H9 (cell line): ENCODE results near the gene PARD3. TPM values are rescaled to one million over a fixed set of nuclear protein-coding genes. Genes with fewer than 3 reads are reported as not detected.

Experiments used
- DNase-seq: peaks from one replicate; pipeline ENCODE4 v3.0.0-alpha.2; 2017
- H2AFZ ChIP-seq: one replicate; pipeline ENCODE4 v1.6.1; 2013; ENCODE audit warnings: mild to moderate bottlenecking, low read length, control low read depth, moderate library complexity
- H2AK5ac ChIP-seq: 2 replicates; pipeline ENCODE4 v1.6.1; 2013; ENCODE audit warnings: low read length, control low read depth, mixed read lengths; ENCODE audit not compliant: insufficient read length
- H2BK120ac ChIP-seq: one replicate; pipeline ENCODE4 v1.6.1; 2013; ENCODE audit warnings: low read depth, mild to moderate bottlenecking, low read length, control low read depth, inconsistent platforms; ENCODE audit not compliant: poor library complexity, severe bottlenecking
- H2BK12ac ChIP-seq: 2 replicates; pipeline ENCODE4 v1.6.1; 2013; ENCODE audit warnings: low read length, control low read depth, mixed read lengths, low read depth; ENCODE audit not compliant: insufficient read length
- H2BK15ac ChIP-seq: 2 replicates; pipeline ENCODE4 v1.6.1; 2013; ENCODE audit warnings: low read depth, low read length, control low read depth
- H2BK20ac ChIP-seq: one replicate; pipeline ENCODE4 v1.6.1; 2013; ENCODE audit warnings: low read depth, mild to moderate bottlenecking, low read length, control low read depth, inconsistent platforms; ENCODE audit not compliant: poor library complexity, severe bottlenecking
- H2BK5ac ChIP-seq: 2 replicates; pipeline ENCODE4 v1.6.1; 2013; ENCODE audit warnings: low read length, control low read depth, mixed read lengths; ENCODE audit not compliant: insufficient read length
- H3K14ac ChIP-seq: 2 replicates; pipeline ENCODE4 v1.6.1; 2013; ENCODE audit warnings: low read length, control low read depth; ENCODE audit not compliant: insufficient read depth
- H3K18ac ChIP-seq: 2 replicates; pipeline ENCODE4 v1.6.1; 2013; ENCODE audit warnings: low read depth, mild to moderate bottlenecking, mixed read lengths, low read length, control low read depth; ENCODE audit not compliant: insufficient read length
- H3K23ac ChIP-seq: 2 replicates; pipeline ENCODE4 v1.6.1; 2013; ENCODE audit warnings: low read length, control low read depth, mixed read lengths, low read depth; ENCODE audit not compliant: insufficient read length
- H3K23me2 ChIP-seq: 2 replicates; pipeline ENCODE4 v1.6.1; 2013; ENCODE audit warnings: low read depth, mild to moderate bottlenecking, mixed read lengths, low read length, control low read depth; ENCODE audit not compliant: insufficient read length, poor library complexity, severe bottlenecking
- H3K27ac ChIP-seq: 2 replicates; pipeline ENCODE4 v1.5.1; 2013; ENCODE audit warnings: low read length, control low read depth, mixed read lengths, low read depth; ENCODE audit not compliant: insufficient read length
- H3K27me3 ChIP-seq: 2 replicates; pipeline ENCODE4 v1.6.1; 2013; ENCODE audit warnings: low read length, control low read depth, inconsistent platforms; ENCODE audit not compliant: insufficient read depth
- H3K4ac ChIP-seq: 2 replicates; pipeline ENCODE4 v1.6.1; 2013; ENCODE audit warnings: low read depth, mild to moderate bottlenecking, control low read depth, inconsistent platforms, low read length, moderate library complexity
- H3K4me1 ChIP-seq: 2 replicates; pipeline ENCODE4 v1.6.1; 2013; ENCODE audit warnings: low read length, control low read depth, inconsistent platforms; ENCODE audit not compliant: insufficient read depth
- H3K4me2 ChIP-seq: 2 replicates; pipeline ENCODE4 v1.6.1; 2013; ENCODE audit warnings: low read length, control low read depth, mixed read lengths; ENCODE audit not compliant: insufficient read length, insufficient read depth
- H3K56ac ChIP-seq: 2 replicates; pipeline ENCODE4 v1.6.1; 2013; ENCODE audit warnings: low read depth, mild to moderate bottlenecking, mixed read lengths, low read length, control low read depth; ENCODE audit not compliant: insufficient read length
- H3K79me1 ChIP-seq: 2 replicates; pipeline ENCODE4 v1.6.1; 2013; ENCODE audit warnings: low read depth, mild to moderate bottlenecking, moderate library complexity, low read length, control low read depth, inconsistent platforms; ENCODE audit not compliant: insufficient read depth, poor library complexity, severe bottlenecking
- H3K79me2 ChIP-seq: 2 replicates; pipeline ENCODE4 v1.6.1; 2013; ENCODE audit warnings: low read length, control low read depth, inconsistent platforms; ENCODE audit not compliant: insufficient read depth
- H3K9ac ChIP-seq: 2 replicates; pipeline ENCODE4 v1.6.1; 2013; ENCODE audit warnings: low read length, control low read depth, mixed read lengths; ENCODE audit not compliant: insufficient read length; ENCODE audit errors: extremely low read depth
- H3K9me3 ChIP-seq: one replicate; pipeline ENCODE4 v1.6.1; 2013; ENCODE audit warnings: low read depth, low read length, inconsistent platforms; ENCODE audit not compliant: control insufficient read depth
- H3T11ph ChIP-seq: one replicate; pipeline ENCODE4 v1.6.1; 2013; ENCODE audit warnings: mild to moderate bottlenecking, low read length, control low read depth, inconsistent platforms
- H4K20me1 ChIP-seq: one replicate; pipeline ENCODE4 v1.6.1; 2013; ENCODE audit not compliant: control insufficient read depth, insufficient read length, insufficient read depth
- H4K5ac ChIP-seq: 2 replicates; pipeline ENCODE4 v1.6.1; 2013; ENCODE audit warnings: low read depth, mild to moderate bottlenecking, mixed read lengths, low read length, control low read depth; ENCODE audit not compliant: insufficient read length
- H4K8ac ChIP-seq: replicated peaks from 2 replicates; pipeline ENCODE4 v1.6.1; 2013; ENCODE audit warnings: low read length, control low read depth, mixed read lengths, low read depth; ENCODE audit not compliant: insufficient read length
- H4K91ac ChIP-seq: 2 replicates; pipeline ENCODE4 v1.6.1; 2013; ENCODE audit warnings: low read depth, mild to moderate bottlenecking, moderate library complexity, mixed read lengths, low read length, control low read depth; ENCODE audit not compliant: insufficient read length
- H3K27ac Mint-ChIP-seq, 3 experiments: 2 replicates in 2 of 3; 3 replicates in 1 of 3; pipeline ENCODE4 v1.8.0; 2020 to 2021; ENCODE audit warnings: mixed read lengths in 3 of 3, mild to moderate bottlenecking in 1 of 3, moderate library complexity in 1 of 3
- H3K27me3 Mint-ChIP-seq: 2 replicates; pipeline ENCODE4 v1.8.0; 2021; ENCODE audit warnings: low read depth, mild to moderate bottlenecking, moderate library complexity, mixed read lengths
- H3K36me3 Mint-ChIP-seq, 3 experiments: 2 replicates in 2 of 3; 3 replicates in 1 of 3; pipeline ENCODE4 v1.8.0; 2020 to 2021; ENCODE audit warnings: low read depth in 3 of 3, mixed read lengths in 3 of 3; ENCODE audit not compliant: insufficient read depth in 1 of 3
- H3K4me1 Mint-ChIP-seq, 2 experiments: 2 replicates each; pipeline ENCODE4 v1.8.0; 2020; ENCODE audit warnings: mixed read lengths in 2 of 2
- H3K4me3 Mint-ChIP-seq, 2 experiments: 2 replicates in 1 of 2; 3 replicates in 1 of 2; pipeline ENCODE4 v1.8.0; 2020 to 2021; ENCODE audit warnings: mild to moderate bottlenecking in 2 of 2, mixed read lengths in 2 of 2, moderate library complexity in 1 of 2
- H3K9me3 Mint-ChIP-seq, 2 experiments: 2 replicates in 1 of 2; 3 replicates in 1 of 2; pipeline ENCODE4 v1.8.0; 2020; ENCODE audit warnings: mild to moderate bottlenecking in 2 of 2, mixed read lengths in 2 of 2, moderate library complexity in 1 of 2
- CTCF ChIP-seq: fragments of 200-600 bp; sonication (generic); conservative IDR thresholded peaks from 3 replicates; pipeline ENCODE4 v1.8.0; 2021; ENCODE audit warnings: antibody characterized with exemption, mild to moderate bottlenecking
- WGBS: extraction: QIAGEN DNeasy Blood & Tissue Kit; methylation state at CpG from one replicate; pipeline ENCODE4 v1.1.7; 2013; ENCODE audit warnings: missing lambda C conversion rate, low lambda C conversion rate, mixed read lengths; ENCODE audit not compliant: insufficient read length; ENCODE audit errors: extremely low coverage; 5-methylcytosine and 5-hydroxymethylcytosine counted together
- total RNA-seq: library from RNA; stranded (reverse); gene quantifications from 2 replicates; pipeline ENCODE4 v1.2.1, GENCODE V29; 2021

The PARD3 gene
- total RNA-seq, 1 experiment from 2014 or later, result 44.7 TPM

GRCh38 chr10:34327184-34327583, 487.9 kb downstream of the PARD3 start:
- Histone ChIP-seq H3K18ac (no peak overlapping the region), H2AFZ (no peak overlapping the region), H3K79me1 (no peaks in the 10 kb centered on the region), H3K23me2 (no peaks in the 10 kb centered on the region), H4K5ac (no peak overlapping the region), H3K9me3 (no peaks in the 10 kb centered on the region), H3T11ph (no peak overlapping the region), H3K56ac (no peak overlapping the region), H3K4me2 (no peak overlapping the region), H3K4ac (no peak overlapping the region), H2BK120ac (no peak overlapping the region), H3K27me3 (no peaks in the 10 kb centered on the region), H2BK15ac (no peak overlapping the region), H3K9ac (no peak overlapping the region), H4K91ac (no peak overlapping the region), H2AK5ac (no peak overlapping the region), H4K8ac (no peak overlapping the region), H3K27ac (no peak overlapping the region), H2BK12ac (no peak overlapping the region), H2BK5ac (no peak overlapping the region), H3K4me1 (no peaks in the 10 kb centered on the region), H3K23ac (no peak overlapping the region), H3K79me2 (no peaks in the 10 kb centered on the region), H4K20me1 (no peaks in the 10 kb centered on the region), H2BK20ac (no peak overlapping the region), H3K14ac (no peak overlapping the region)
- Mint-ChIP-seq H3K36me3 (peaks cover 2 to 9% (median 4%) of the 10 kb centered on the region in 3 experiments; a peak in 4 of 7 replicates), H3K27me3 (no peaks in the 10 kb centered on the region; the same call in 1 of the 2 replicates), H3K27ac (no peak overlapping the region), H3K4me1 (peaks cover 10 to 16% of the 10 kb centered on the region in 2 experiments), H3K9me3 (no peaks in the 10 kb centered on the region), H3K4me3 (no peak overlapping the region)
- DNase-seq, result no peak
- TF ChIP-seq CTCF, result no peak
- WGBS, result no CpG with 5 or more reads among the region's 4 CpGs
